Kidney capillary endothelial cell (primary cell): ENCODE data around the gene NR1H4.
"Not testable (repeated sequence)": the region's sequence is repeated elsewhere in the genome, so short reads cannot be mapped to it uniquely, and the experiment has no call there.

Experiments used
- DNase-seq: peaks from one replicate; pipeline ENCODE4 v3.0.0-alpha.2; 2018; ENCODE audit warnings: low spot score

The NR1H4 gene

DNA sequence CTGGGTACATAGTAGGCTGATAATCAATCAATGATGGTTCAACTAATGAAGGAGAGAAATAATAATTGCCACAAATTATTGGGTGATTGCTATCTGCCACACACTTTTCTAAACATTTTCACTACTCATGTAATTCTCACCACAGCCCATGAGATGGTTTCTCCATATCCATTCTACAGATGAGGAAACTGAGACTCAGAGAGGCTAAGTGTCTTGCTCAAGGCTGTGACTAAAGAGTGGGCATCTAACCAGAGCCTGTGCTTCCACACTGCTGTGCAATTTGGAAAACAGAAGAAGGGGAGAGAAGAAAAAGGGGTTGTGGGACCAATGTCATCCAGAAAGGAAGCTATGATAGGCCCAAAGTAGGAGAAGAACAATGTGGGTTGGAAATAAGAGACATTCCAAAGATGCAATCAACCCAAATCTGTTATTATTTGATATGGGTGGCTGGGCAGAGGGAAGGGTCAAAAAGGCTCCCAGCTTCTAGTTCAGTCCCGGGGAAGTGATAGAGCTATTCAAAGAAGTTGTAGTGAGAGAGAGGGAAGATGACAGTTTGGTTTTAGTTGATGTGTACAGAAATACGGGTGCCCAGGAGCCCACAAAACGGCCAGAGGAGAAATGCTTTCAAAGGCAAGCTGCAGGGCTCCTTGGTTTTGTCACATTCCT, 483 bp upstream of the NR1H4 start:
- DNase-seq = no peak

DNA sequence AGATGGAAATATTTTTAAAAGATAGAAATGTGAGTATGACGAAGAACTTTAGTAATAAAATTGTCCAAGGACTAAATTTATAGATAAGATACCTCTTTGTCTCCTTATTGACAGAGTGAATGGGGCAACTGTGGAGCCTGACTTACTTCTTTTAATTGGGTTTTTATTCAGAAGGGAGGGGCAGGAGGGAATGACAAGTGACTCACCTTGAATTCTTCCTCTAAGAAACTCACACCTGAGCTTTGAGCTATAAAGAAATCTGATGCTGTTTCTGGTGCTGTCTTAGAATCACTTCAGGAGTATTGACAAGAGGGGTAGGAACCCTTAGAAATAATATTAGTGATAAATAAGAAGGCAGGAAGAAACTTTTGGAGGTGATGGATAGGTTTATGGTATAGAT, 951 bp downstream of the NR1H4 start:
- no peak for DNase-seq

DNA sequence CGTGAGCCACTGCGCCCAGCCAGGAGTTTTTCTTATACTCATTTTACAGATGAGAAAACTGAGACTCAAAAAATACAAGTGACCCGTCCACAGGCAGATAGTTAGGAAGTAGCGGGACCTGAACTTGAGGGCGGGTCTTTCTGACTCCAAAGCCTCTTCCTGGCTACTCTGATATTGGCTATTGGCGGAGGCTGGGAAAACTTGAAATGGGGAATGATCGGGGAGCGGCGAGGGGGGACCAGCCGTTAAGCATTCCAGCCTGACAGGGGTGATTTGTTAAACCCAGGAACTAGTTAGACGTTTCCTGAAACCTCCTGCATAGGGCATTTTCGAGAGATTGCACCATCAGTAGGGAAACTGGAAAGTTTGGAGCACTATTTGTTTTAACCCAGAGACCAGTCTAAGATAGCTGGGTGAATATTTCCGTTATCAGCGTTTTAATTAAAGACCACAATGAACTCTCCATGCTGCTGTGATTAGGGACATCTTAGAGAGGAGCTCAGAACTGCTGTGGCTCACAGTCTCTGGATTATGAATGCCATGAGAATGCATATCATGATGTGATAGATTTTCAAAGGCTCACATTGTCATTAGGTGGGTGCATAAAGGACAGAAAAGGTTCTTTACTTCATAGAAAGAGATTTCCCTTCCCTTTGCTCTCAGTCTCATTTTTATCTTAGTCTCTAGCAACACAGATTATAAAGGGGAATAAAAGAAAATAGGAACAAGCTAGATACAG, 2.5 kb downstream of the NR1H4 start:
- no peak for DNase-seq

DNA sequence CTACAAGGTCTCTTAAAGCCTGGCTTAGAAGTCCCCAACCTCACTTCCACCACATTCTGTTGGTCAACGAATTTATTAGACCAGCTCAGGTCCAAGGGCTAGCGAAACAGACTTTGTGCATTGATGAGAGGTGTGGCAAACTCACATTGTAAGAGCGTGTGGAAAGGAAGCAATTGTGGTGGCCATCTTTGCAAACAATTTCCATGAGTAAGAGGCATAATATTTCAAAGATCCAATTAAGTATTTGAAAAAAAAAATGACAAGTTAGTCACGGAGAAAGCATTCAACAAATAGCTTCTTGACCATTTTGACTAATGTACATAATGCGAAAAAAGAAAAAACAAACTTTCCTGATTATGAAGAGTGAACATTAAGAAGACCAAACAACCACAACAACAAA, 7.4 kb downstream of the NR1H4 start:
- DNase-seq = no peak

DNA sequence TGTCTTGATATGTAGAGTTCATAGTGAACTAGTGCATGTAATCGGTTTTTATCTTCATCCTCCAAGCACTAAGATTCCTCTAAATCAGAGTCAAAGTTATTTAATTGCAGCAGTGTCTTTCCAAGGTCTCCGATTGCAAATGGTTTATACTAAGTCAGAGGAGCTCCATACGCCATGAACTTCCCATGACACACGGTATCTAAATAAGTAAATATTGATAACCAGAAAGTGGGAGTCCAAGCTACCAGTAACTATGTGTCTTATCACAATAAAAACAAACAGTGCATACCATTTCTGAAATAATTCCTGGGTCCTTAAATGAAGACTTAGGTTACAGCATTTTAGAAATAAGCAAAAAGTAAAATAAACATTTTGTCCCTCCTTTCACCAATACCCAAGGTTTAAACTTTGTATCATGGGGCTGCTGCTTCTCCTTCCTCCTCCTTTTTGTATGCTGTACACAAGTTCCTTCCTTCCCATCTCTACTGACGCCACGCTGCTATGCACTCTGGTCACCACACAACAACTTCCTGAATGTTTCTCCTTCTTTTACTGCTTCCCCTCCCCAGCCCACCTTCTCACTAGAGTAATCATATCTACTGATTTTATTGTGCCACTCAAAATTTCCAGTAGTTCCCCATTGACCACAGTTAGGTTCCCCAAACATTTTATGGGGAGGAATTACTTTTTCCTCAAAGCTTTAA, 10.7 kb downstream of the NR1H4 start:
- DNase-seq = no peak

DNA sequence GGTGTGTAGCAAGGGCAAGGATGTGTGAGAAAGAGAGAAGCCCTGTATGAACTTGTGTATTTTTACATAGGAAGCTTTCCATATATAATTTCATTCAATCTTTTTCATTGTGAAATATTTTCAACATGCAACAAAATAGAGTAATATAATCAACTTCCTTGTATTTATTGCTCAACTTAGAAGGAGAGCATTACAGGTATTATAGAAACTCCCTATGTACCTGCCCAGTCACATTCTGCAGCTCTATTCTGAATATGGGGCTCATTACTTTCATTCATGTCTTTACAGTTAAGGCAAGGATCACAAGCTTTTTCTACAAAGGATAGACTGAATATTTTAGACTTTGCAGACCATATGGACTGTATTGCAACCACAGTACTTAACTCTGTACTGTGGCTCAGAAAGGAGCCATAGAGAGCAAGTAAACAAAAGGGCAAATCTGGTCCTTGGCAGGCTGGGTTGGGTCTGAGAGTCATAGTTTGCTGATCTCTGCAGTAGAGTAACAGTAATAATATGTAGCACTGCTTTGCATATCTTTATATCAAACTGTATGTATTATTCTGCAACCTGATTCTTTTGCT, 11.3 kb downstream of the NR1H4 start:
- no peak for DNase-seq

DNA sequence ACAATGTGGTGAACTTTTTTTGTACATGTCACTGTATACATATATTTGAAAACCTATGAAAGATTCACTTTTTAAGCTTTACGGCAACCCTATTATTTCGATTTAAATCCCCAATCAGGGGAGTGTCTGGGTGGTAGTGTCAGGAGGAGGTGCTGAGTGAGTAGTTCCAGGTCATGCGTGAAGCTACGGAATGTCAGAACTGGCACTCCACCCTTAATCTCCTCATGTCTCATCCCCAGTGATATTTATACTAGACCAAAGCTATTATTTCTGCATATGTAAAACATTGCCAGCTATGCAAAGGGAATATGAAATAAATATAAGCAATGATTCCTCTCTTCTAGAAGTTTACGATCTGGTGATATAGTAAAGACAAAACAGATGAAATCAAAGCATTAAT, 12.3 kb downstream of the NR1H4 start:
- no peak for DNase-seq

DNA sequence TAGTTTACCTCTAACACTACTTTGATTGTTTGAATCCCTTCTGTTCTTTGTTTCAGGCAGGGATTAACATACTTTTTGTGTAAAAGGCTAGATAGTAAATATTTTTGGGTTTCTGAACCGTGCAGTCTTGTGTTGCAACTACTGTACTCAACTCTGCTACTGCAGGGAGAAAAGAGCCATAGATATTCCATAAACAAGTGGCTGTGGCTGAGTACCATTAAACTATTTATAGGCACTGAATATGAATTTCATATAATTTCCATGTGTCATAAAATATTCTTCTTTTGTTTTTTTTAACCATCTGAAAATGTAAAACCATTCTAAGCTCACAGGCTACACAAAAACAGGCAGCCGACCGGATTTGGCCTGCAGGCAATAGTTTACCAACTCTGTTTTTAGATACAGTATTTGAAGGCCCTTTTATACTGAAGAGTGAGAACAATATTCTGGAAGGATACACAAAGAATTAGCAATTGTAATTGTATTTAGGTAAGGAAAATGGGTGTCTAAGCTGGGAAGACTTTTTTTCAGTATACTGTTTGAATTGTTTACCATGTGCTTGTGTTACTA, 15.7 kb downstream of the NR1H4 start:
- DNase-seq = no peak

DNA sequence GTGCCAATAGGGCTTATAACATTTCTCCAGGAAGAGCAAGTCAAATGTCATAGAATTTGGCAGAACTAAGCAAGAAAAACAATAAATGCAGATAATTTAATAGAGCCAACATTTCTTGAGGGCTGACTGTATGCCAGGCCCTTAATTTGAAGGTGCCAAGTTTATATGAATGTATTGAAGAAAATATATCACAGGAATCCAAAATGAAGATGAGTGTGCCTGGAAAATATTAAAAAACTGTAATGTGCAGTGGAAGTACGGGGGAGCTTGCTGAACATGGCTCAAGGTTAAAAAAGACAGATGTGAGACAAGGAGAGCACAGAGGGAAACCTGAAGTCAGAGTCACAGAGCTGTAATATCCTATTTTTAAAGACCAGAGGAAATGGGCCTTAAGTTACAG, 16.4 kb downstream of the NR1H4 start:
- no peak for DNase-seq

DNA sequence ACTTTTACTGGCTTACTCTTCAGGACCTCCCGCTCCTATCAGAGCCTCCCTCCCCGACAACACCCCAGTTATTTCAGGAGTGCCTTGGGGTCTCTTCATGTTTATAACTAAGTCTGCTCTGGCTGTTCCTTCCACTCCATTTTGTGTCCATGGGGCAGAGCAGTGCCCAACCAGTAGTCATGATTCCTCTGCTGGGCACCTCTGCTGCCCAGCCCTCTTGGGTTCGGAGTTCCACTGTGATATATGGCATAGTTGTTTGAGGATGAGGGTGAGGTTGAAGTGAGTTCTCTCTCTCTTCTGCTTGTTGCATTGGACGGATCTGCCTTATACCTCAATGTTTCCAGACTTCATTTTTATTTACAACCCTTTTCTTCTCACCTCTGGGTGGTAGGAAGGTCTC, 17.4 kb downstream of the NR1H4 start:
- no peak for DNase-seq

DNA sequence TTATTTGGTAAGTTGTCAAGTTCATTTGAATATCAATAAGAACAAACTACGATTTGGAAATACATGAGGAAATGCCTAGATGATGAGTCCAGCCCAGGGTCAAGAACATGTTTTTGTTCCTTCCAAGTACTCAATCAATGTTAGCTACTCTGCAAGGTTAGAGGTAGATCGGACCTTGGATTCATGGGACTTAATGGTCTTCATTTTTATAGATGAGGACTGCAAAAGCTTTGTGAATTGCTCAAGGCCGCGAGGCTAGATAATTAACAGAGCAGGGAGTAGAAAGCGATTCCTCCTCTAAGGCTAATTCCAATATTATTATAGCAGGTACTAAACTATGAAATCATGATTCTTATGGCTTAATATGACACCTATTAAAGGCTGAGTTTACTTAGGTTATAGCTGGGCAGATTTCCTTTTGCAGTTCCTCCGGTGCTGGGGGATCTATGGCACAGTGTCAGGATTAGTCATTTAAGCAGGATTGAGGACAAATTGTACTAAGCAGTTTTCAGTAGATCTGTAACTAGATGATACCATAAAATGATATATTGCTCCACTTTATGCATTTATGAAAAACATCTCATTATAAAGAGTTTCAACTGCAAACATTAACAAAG, 19.8 kb downstream of the NR1H4 start:
- DNase-seq = no peak

DNA sequence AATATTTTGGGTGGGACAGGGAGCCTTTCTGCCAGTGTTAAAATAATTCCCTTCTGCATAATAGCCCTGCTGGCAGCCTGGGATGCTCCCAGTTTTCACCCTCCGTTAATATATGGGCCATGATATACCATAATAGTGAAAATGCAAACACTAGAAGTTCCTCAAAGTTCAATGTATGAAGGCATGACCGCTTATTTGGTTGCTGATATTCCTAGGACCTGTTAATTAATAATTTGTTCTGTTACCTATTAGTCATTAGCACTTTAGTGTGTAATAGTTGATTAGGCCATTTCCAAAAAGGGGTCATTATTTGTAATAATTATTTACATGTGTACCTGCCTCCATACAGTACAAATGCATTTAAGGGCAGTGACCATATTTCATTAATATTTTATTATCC, 20.4 kb downstream of the NR1H4 start:
- no peak for DNase-seq

DNA sequence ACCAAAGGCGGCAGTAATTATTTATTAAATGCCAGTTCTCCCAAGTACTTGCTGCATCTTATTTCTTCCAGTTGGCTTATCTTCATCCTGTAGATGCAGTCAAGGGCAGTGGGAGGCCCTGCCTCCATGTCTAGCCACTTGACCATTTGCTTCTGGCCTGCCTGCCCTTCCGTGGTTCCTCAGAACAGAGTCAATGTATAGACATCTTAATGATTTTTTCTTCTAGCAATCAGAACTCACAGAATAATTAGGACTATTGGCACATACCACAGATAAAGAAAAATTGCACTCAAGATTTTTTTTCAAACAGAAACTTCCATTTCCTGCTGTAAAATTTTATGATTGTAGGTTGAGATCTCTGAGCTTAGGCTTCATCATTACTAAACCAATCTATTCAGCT, 20.9 kb downstream of the NR1H4 start:
- DNase-seq = no peak

DNA sequence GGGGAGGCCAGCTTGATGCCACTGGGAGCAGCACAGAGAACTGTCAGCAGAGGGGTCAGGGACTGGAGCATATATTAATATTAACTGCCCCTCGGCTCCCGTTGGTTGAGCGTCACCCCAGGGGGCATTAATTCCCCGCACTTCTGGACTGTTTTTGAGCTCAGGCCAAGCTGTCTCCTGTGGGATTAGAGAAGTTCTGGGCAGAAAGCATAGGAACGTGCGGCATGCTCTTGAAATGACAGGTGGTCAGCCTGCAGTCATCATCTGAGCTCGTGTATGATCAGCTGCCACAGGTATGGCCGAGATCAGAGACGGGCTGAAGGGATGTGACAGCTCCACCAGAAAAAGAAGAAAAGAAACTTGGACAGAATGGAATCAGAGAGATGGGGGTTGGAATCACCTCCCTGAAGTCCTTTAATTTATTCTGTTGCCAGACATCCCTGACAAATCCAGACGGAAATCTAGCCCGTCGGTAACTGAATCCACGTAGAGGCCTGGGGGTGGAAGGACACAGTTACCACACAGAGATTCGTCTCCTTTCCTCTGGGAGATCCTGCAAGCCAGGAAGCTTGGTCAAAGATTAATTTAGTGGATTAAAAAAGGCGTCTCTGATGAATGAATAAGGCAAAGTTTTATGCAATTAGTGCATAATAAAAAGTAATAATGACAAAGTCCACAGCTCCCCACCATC, 23.6 kb downstream of the NR1H4 start:
- no peak for DNase-seq

DNA sequence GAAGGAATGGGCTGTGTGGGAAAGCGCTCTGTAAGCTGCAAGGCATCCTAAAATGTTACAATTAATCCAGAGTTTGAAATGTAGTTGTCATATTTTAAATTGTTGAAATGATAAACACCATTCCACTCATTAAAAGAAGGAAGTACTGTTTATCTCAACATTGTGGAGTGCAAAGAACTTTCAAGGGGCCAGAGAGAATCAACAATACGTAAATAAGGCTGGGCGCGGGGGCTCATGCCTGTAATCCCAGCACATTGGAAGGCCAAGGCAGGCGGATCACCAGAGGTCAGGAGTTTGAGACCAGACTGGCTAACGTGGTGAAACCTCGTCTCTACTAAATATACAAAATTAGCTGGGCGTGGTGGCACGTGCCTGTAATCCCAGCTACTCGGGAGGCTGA, 24.5 kb downstream of the NR1H4 start:
- no peak for DNase-seq

DNA sequence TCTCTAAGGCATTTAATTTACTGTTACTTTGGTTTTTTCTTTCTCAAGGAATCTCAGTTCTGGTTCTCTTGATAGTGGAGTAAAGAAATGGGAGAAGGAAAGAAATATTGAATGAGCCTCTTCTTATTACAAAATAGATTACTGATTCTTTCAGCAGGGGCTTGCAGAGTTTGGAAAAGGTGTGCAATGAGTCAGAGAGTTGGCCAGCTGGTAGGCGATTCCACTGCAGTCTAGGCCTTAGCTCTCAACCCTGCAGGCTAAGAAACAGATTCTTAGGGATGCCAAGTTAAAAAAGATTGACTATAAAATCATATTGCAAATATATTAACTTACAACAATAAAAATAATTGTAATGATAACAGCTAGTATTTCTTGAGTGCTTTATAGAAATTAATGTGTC, 25.8 kb downstream of the NR1H4 start:
- DNase-seq = no peak

DNA sequence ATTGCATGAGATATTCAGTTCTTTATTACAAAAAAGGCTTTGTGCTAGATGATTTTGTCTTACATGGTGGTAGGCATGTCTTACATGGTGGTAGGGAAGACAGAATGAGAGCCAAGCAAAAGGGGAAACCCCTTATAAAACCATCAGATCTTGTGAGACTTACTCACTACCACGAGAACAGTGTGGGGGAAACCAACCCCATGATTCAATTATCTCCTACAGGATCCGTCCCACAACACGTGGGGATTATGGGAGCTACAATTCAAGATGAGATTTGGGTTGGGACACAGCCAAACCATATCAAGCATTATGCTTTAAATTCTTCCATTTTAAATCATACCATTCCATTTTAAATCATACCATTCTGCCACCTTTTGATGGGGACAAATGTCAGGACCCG, 29.1 kb downstream of the NR1H4 start:
- not testable (repeated sequence) for DNase-seq

DNA sequence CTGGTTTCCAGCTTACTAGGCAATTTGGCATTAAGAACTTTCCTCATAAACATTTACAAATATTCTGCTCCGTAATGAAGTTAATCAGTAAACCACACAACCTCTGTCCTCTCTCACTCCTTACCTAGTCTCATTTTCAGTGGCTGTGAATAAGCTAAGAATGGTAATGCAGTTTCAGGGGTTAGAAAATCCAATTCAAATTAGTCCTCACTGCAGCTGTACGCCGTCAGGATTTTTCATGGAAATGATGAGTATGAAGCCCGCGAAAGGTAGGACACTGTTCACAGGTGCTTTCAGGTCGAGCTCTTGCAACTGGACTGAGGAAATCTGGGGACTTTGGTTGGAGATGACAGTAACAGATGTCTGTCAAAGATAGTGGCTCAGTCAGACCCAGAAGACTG, 29.6 kb downstream of the NR1H4 start:
- no peak for DNase-seq

DNA sequence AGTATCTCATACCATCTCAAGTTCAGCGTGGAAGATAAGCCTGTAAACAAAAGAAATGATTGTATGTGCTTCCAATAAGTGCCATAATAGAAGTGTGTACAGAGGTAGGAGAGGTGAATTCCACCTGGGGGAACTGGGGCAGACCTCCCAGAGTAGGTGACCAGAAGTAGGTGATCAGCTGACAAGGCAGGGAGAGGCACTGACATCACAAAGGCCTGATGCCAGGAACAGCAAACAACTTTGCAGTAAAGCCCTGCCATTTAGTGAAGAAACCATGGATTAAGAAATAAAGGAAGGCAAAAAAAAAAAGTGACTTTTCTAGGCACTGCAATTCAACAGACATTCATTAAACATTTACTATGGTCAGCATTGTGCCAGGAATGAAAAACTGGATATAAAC, 31.1 kb downstream of the NR1H4 start:
- no peak for DNase-seq

DNA sequence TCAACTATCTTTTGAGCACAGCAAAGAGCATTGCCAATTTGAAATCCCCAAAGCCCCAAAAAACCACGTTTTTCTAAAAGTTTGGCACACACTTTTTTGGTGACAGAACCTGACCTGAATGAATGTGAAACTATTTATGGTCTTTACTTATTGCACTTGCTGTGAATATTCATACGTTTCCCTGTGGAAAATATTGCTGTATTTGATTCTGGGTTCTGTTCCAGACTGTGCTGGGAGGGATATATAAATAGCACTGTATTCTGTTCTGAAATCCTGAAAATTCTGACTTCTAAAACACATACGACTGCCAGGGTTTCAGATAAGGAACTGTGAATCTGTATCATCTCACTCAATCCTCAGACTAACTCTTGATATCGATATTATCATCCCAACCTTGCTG, 35.1 kb downstream of the NR1H4 start:
- DNase-seq = no peak

DNA sequence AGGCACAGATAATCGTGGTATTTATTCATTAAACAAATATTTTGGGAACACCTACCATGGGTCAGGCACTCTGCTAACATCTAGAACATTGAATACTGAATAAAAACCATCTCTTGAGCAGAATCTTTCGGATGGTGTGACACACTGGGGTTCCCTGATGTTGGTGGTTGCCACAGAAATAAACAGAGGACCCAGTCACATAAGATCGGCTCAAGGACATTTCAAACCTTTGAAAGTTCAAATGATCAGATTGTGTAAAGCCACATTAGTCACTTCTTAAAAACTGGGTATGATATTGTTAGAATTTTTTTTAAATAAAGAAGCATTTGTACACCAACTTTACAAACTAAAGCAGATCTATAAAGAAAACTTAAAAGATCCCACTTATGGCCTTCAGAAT, 39.0 kb downstream of the NR1H4 start:
- DNase-seq = no peak

DNA sequence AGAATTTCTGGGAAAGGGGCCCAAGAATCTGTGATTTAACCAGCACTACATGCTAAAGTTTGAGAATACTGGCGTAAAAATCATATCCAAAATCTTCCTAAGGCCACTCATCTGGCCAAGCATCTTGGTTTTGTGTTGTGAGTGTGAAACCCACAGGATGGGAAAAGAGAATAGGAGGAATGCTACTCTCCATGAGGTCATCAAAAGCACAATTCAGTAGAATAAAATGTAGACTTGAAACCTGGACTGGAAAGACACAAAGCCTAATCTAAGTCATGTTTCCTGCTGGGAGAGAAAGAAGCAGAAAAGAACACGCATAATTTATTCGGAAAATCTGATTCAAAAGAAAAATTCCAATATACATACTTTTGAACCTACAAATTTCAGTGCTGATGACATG, 42.3 kb downstream of the NR1H4 start:
- DNase-seq = no peak
